Erythroblast (primary cell): Measurements from ENCODE around the gene TMPRSS4.
A peak's percentile ranks its signal among the peaks of the same experiment; 100 is the strongest.

ENCODE experiments used
- DNase-seq, 2 experiments: peaks; one replicate each; lab custom pipeline; 2025; lab: John Stamatoyannopoulos, UW
- GATA1 ChIP-seq: IDR thresholded peaks from 2 replicates; pipeline ENCODE4 v1.6.1; 2011; ENCODE audit warnings: low read depth, mild to moderate bottlenecking, control low read depth, low read length, moderate library complexity
- POLR2A ChIP-seq: IDR thresholded peaks from 2 replicates; pipeline ENCODE4 v1.6.1; 2011; ENCODE audit warnings: mild to moderate bottlenecking, low read length

Gene TMPRSS4

GRCh38 chr11:118133816-118134215 is 56.9 kb downstream of the TMPRSS4 start:
- DNase-seq = no peak
- no peak for TF ChIP-seq GATA1
- no peak for TF ChIP-seq POLR2A

- TF ChIP-seq POLR2A (no peak), GATA1 (no peak)
- DNase-seq = no peak
Observed at GRCh38 chr11:118135051-118135795, 58.3 kb downstream of the TMPRSS4 start.

GRCh38 chr11:118135796-118136165 is 58.9 kb downstream of the TMPRSS4 start:
- no peak for DNase-seq
- TF ChIP-seq POLR2A (no peak), GATA1 (no peak)

GRCh38 chr11:118136341-118136740 is 59.5 kb downstream of the TMPRSS4 start:
- DNase-seq = no peak

GRCh38 chr11:118136801-118137200 is 59.9 kb downstream of the TMPRSS4 start:
- no peak for DNase-seq
- TF ChIP-seq POLR2A (no peak), GATA1 (no peak)

More at GRCh38 chr11:118136341-118136740, 59.5 kb downstream of the TMPRSS4 start:
- TF ChIP-seq GATA1 (no peak), POLR2A (no peak)

GRCh38 chr11:118138839-118139420 is 62.1 kb downstream of the TMPRSS4 start:
- no peak for DNase-seq
- TF ChIP-seq GATA1 (no peak), POLR2A (no peak)

- TF ChIP-seq POLR2A = no peak
- no peak for TF ChIP-seq GATA1
- DNase-seq = no peak
Observed at GRCh38 chr11:118139578-118139977, 62.7 kb downstream of the TMPRSS4 start.

- DNase-seq = no peak
- TF ChIP-seq POLR2A (no peak), GATA1 (no peak)
Observed at GRCh38 chr11:118142081-118142480, 65.2 kb downstream of the TMPRSS4 start.

GRCh38 chr11:118142809-118143208 is 65.9 kb downstream of the TMPRSS4 start:
- TF ChIP-seq POLR2A (no peak), GATA1 (no peak)
- no peak for DNase-seq

- TF ChIP-seq POLR2A = no peak
- TF ChIP-seq GATA1 = no peak
- DNase-seq = no peak
Observed at GRCh38 chr11:118143661-118144185, 66.8 kb downstream of the TMPRSS4 start.

GRCh38 chr11:118144301-118145268 is 67.7 kb downstream of the TMPRSS4 start:
- TF ChIP-seq GATA1 (no peak), POLR2A (no peak)

GRCh38 chr11:118145285-118146227 is 68.7 kb downstream of the TMPRSS4 start:
- peak; percentile 53 to 74 for DNase-seq
- no peak for TF ChIP-seq POLR2A
- no peak for TF ChIP-seq GATA1

More at GRCh38 chr11:118144301-118145268, 67.7 kb downstream of the TMPRSS4 start:
- DNase-seq = no peak

- no peak for TF ChIP-seq POLR2A
- no peak for TF ChIP-seq GATA1
Observed at GRCh38 chr11:118146554-118146953, 69.7 kb downstream of the TMPRSS4 start.

More at GRCh38 chr11:118146554-118146953, 69.7 kb downstream of the TMPRSS4 start:
- DNase-seq = no peak
